Measurements from ENCODE around the gene WFDC5. TPM values are rescaled to one million over a fixed set of nuclear protein-coding genes. Genes with fewer than 3 reads are reported as not detected.

The WFDC5 gene
- total RNA-seq, 1 experiment from 2014 or later: not detected

GRCh38 chr20:45104786-45105185, 10.2 kb downstream of the WFDC5 start:
- Histone ChIP-seq H3K27ac (peak overlapping the region; percentile 22; the same call in 1 of the 2 replicates), H3K27me3 (no peaks in the 10 kb centered on the region), H3K4me1 (peaks cover 4% of the 10 kb centered on the region; the same call in 1 of the 2 replicates), H3K36me3 (no peaks in the 10 kb centered on the region), H3K9me3 (replicated peaks) (no peaks in the 10 kb centered on the region; the same call in 1 of the 2 replicates), H3K4me3 (peak overlapping the region; percentile 9; the same call in 1 of the 2 replicates)
- peak; percentile 80 to 82 for DNase-seq

- no peaks in the 10 kb centered on the region; the same call in 1 of the 2 replicates for H3K9me3 ChIP-seq (replicated peaks)
- peaks cover 4% of the 10 kb centered on the region; the same call in 1 of the 2 replicates for H3K4me1 ChIP-seq
- H3K36me3 ChIP-seq: no peaks in the 10 kb centered on the region
Measured at GRCh38 chr20:45103072-45103471, 11.9 kb downstream of the WFDC5 start.

GRCh38 chr20:45101333-45101850, 13.6 kb downstream of the WFDC5 start:
- no peaks in the 10 kb centered on the region for H3K9me3 ChIP-seq (replicated peaks)
- H3K36me3 ChIP-seq: no peaks in the 10 kb centered on the region
- H3K27ac ChIP-seq: no peak overlapping the region
- peaks cover 4% of the 10 kb centered on the region; the same call in 1 of the 2 replicates for H3K4me1 ChIP-seq
- no peak overlapping the region for H3K4me3 ChIP-seq
- H3K27me3 ChIP-seq: no peaks in the 10 kb centered on the region
- no peak for DNase-seq

More at GRCh38 chr20:45103072-45103471, 11.9 kb downstream of the WFDC5 start:
- DNase-seq: no peak
- Histone ChIP-seq H3K27ac (no peak overlapping the region), H3K27me3 (no peaks in the 10 kb centered on the region), H3K4me3 (no peak overlapping the region)

- Histone ChIP-seq H3K36me3 (no peaks in the 10 kb centered on the region), H3K4me3 (no peak within 1 kb of the TSS), H3K4me1 (peaks cover 4% of the 10 kb centered on the region; the same call in 1 of the 2 replicates), H3K27me3 (no peaks in the 10 kb centered on the region), H3K9me3 (replicated peaks) (no peaks in the 10 kb centered on the region), H3K27ac (no peak within 1 kb of the TSS)
- no peak for DNase-seq
Measured at GRCh38 chr20:45100563-45101245, 14.3 kb downstream of the WFDC5 start, which contains the start of gene KCNS1. TSS of gene KCNS1 (minus strand) at chr20:45101127. CDS start at chr20:45099236, 1,891 bp downstream.

GRCh38 chr20:45098103-45098773, 16.7 kb downstream of the WFDC5 start:
- Histone ChIP-seq H3K36me3 (no peaks in the 10 kb centered on the region), H3K27me3 (no peaks in the 10 kb centered on the region), H3K4me3 (no peak overlapping the region), H3K27ac (no peak overlapping the region), H3K9me3 (replicated peaks) (no peaks in the 10 kb centered on the region), H3K4me1 (no peaks in the 10 kb centered on the region)
- no peak for DNase-seq

GRCh38 chr20:45097485-45098102, 17.4 kb downstream of the WFDC5 start:
- no peaks in the 10 kb centered on the region for H3K36me3 ChIP-seq
- no peak overlapping the region for H3K4me3 ChIP-seq
- H3K4me1 ChIP-seq: no peaks in the 10 kb centered on the region
- H3K27ac ChIP-seq: no peak overlapping the region
- no peak for DNase-seq
- H3K9me3 ChIP-seq (replicated peaks): no peaks in the 10 kb centered on the region
- no peaks in the 10 kb centered on the region for H3K27me3 ChIP-seq

- H3K27me3 ChIP-seq: no peaks in the 10 kb centered on the region
Measured at GRCh38 chr20:45096781-45097180, 18.2 kb downstream of the WFDC5 start.

GRCh38 chr20:45095805-45096238, 19.2 kb downstream of the WFDC5 start:
- peak; percentile 76 to 90 for DNase-seq
- H3K4me1 ChIP-seq: peaks cover 14% of the 10 kb centered on the region
- no peaks in the 10 kb centered on the region for H3K9me3 ChIP-seq (replicated peaks)
- H3K4me3 ChIP-seq: no peak overlapping the region
- H3K27ac ChIP-seq: no peak overlapping the region
- no peaks in the 10 kb centered on the region for H3K27me3 ChIP-seq
- no peaks in the 10 kb centered on the region for H3K36me3 ChIP-seq

More at GRCh38 chr20:45096781-45097180, 18.2 kb downstream of the WFDC5 start:
- Histone ChIP-seq H3K27ac (no peak overlapping the region), H3K9me3 (replicated peaks) (no peaks in the 10 kb centered on the region), H3K4me3 (no peak overlapping the region), H3K4me1 (peaks cover 4% of the 10 kb centered on the region), H3K36me3 (no peaks in the 10 kb centered on the region)
- no peak for DNase-seq

- H3K27me3 ChIP-seq: no peaks in the 10 kb centered on the region
- no peak overlapping the region for H3K4me3 ChIP-seq
- H3K27ac ChIP-seq: no peak overlapping the region
- H3K36me3 ChIP-seq: no peaks in the 10 kb centered on the region
- 0 out of 2 replicates have a peak, but pooled peaks cover 2% of the 10 kb centered on the region for H3K9me3 ChIP-seq (replicated peaks)
- peaks cover 20% of the 10 kb centered on the region for H3K4me1 ChIP-seq
- no peak for DNase-seq
Measured at GRCh38 chr20:45094864-45095574, 20.0 kb downstream of the WFDC5 start.

- H3K36me3 ChIP-seq: no peaks in the 10 kb centered on the region
- H3K4me1 ChIP-seq: peaks cover 20% of the 10 kb centered on the region
- H3K4me3 ChIP-seq: no peak overlapping the region
- no peak for DNase-seq
- no peaks in the 10 kb centered on the region for H3K27me3 ChIP-seq
- no peak overlapping the region for H3K27ac ChIP-seq
- H3K9me3 ChIP-seq (replicated peaks): 0 out of 2 replicates have a peak, but pooled peaks cover 3% of the 10 kb centered on the region
Measured at GRCh38 chr20:45094201-45094600, 20.8 kb downstream of the WFDC5 start.

- no peak overlapping the region for H3K27ac ChIP-seq
- H3K36me3 ChIP-seq: no peaks in the 10 kb centered on the region
- no peak for DNase-seq
- H3K4me3 ChIP-seq: no peak overlapping the region
- no peaks in the 10 kb centered on the region for H3K27me3 ChIP-seq
- H3K4me1 ChIP-seq: peaks cover 20% of the 10 kb centered on the region
- H3K9me3 ChIP-seq (replicated peaks): 0 out of 2 replicates have a peak, but pooled peaks cover 3% of the 10 kb centered on the region
Measured at GRCh38 chr20:45092898-45093297, 22.1 kb downstream of the WFDC5 start.

GRCh38 chr20:45091366-45091765, 23.6 kb downstream of the WFDC5 start:
- peak; percentile 53 to 86 for DNase-seq
- H3K27me3 ChIP-seq: no peaks in the 10 kb centered on the region

GRCh38 chr20:45090481-45090880, 24.5 kb downstream of the WFDC5 start:
- Histone ChIP-seq H3K4me3 (no peak overlapping the region), H3K27ac (no peak overlapping the region), H3K27me3 (no peaks in the 10 kb centered on the region), H3K4me1 (peaks cover 20% of the 10 kb centered on the region), H3K9me3 (replicated peaks) (0 out of 2 replicates have a peak, but pooled peaks cover 3% of the 10 kb centered on the region), H3K36me3 (no peaks in the 10 kb centered on the region)
- DNase-seq: no peak

More at GRCh38 chr20:45091366-45091765, 23.6 kb downstream of the WFDC5 start:
- Histone ChIP-seq H3K27ac (peak overlapping the region; percentile 13; the same call in 1 of the 2 replicates), H3K4me1 (peaks cover 20% of the 10 kb centered on the region), H3K9me3 (replicated peaks) (0 out of 2 replicates have a peak, but pooled peaks cover 3% of the 10 kb centered on the region), H3K36me3 (no peaks in the 10 kb centered on the region), H3K4me3 (no peak overlapping the region)

GRCh38 chr20:45088247-45088646, 26.7 kb downstream of the WFDC5 start:
- Histone ChIP-seq H3K27ac (no peak overlapping the region), H3K4me3 (no peak overlapping the region), H3K9me3 (replicated peaks) (0 out of 2 replicates have a peak, but pooled peaks cover 3% of the 10 kb centered on the region), H3K27me3 (no peaks in the 10 kb centered on the region), H3K36me3 (no peaks in the 10 kb centered on the region), H3K4me1 (peaks cover 20% of the 10 kb centered on the region)
- peak in 1 of 2 experiments; percentile 34 for DNase-seq

All from SJCRH30 (cell line).